K562 (cell line): ENCODE measurements around the gene FANCI. TPM values are rescaled to one million over a fixed set of nuclear protein-coding genes. Genes with fewer than 3 reads are reported as not detected.

Experiments used
- ATF7 ChIP-seq: fragments of 450-650 bp; IDR thresholded peaks from 2 replicates; pipeline ENCODE4 v1.7.1; 2014; ENCODE audit warnings: mild to moderate bottlenecking, moderate library complexity
- CHD7 ChIP-seq: fragments of 200-600 bp; sonication (generic); IDR thresholded peaks from one replicate; pipeline ENCODE4 v1.6.1; 2012; ENCODE audit warnings: mild to moderate bottlenecking, low read depth, low read length, inconsistent platforms
- ETV6 ChIP-seq, 3 experiments: fragments of 150-350 bp in 1 of 3; sonication (generic) in 1 of 3; formaldehyde crosslinking in 1 of 3; IDR thresholded peaks; 2 replicates each; pipeline versions ENCODE4 v1.6.1 to v1.8.0; 2014 to 2022; ENCODE audit warnings: borderline replicate concordance in 2 of 3, low read depth in 2 of 3, antibody characterized with exemption in 1 of 3, low read length in 1 of 3, mild to moderate bottlenecking in 1 of 3, missing genetic modification reagents in 1 of 3
- GATA2 ChIP-seq: sonication (generic); formaldehyde crosslinking; IDR thresholded peaks from 2 replicates; pipeline ENCODE4 v1.4.0; 2020; ENCODE audit warnings: mild to moderate bottlenecking, missing genetic modification reagents
- MBD1 ChIP-seq: fragments of 250-450 bp; sonication (Bioruptor Pico); IDR thresholded peaks from 2 replicates; pipeline ENCODE4 v1.8.0; 2022; ENCODE audit warnings: inconsistent platforms
- NELFE ChIP-seq: IDR thresholded peaks from 2 replicates; pipeline ENCODE4 v1.6.1; 2011; ENCODE audit warnings: mild to moderate bottlenecking; ENCODE audit not compliant: insufficient read depth, insufficient read length
- NR2C2 ChIP-seq, 2 experiments: fragments of 200-800 bp in 1 of 2; sonication (Bioruptor generic) in 1 of 2; sonication (generic) in 1 of 2; formaldehyde crosslinking in 1 of 2; IDR thresholded peaks; 2 replicates each; pipeline versions ENCODE4 v1.6.1 to v1.8.0; 2016 to 2022; ENCODE audit warnings: mild to moderate bottlenecking in 1 of 2, missing compliant biosample characterization in 1 of 2, missing genetic modification characterization in 1 of 2, missing genetic modification reagents in 1 of 2
- POLR2B ChIP-seq: fragments of 450-650 bp; IDR thresholded peaks from 2 replicates; pipeline ENCODE4 v1.6.1; 2018; ENCODE audit warnings: low read depth; ENCODE audit not compliant: partially characterized antibody
- SRSF7 ChIP-seq: fragments of 200-400 bp; formaldehyde crosslinking; optimal IDR thresholded peaks from 2 replicates; pipeline ENCODE3; 2017; ENCODE audit warnings: mild to moderate bottlenecking, low read depth, low read length
- TCF7L2 ChIP-seq: fragments of 150-350 bp; IDR thresholded peaks from 2 replicates; pipeline ENCODE4 v1.6.1; 2016; ENCODE audit warnings: low read depth, mild to moderate bottlenecking, low read length, moderate library complexity
- ZNF224 ChIP-seq: sonication (generic); formaldehyde crosslinking; IDR thresholded peaks from 2 replicates; pipeline ENCODE4 v1.8.0; 2022; ENCODE audit warnings: mild to moderate bottlenecking, missing genetic modification reagents
- ZNF41 ChIP-seq: fragments of 250-450 bp; sonication (Bioruptor Pico); conservative IDR thresholded peaks from 2 replicates; pipeline ENCODE4 v1.4.0; 2020; ENCODE audit warnings: mild to moderate bottlenecking
- polyA plus RNA-seq, 8 experiments: library from polyadenylated mRNA; depleted of rRNA in 4 of 8; stranded (reverse) in 5 of 8; unstranded in 3 of 8; fragments of >200 nt; fragmentation: Nextera tagmentation in 2 of 8; fragmentation: Illumina TruSeq in 1 of 8; extraction: Ambion mirVana in 2 of 8; extraction: Trizol in 1 of 8; gene quantifications; 2 replicates each; pipeline versions ENCODE4 v1.2.1 to v1.2.3, GENCODE V29; 2011 to 2014; ENCODE audit warnings: inconsistent platforms in 1 of 8, missing spikeins in 1 of 8
- total RNA-seq, 7 experiments: library from RNA; depleted of rRNA in 6 of 7; stranded (reverse); fragments of >200 nt in 6 of 7; fragmentation: Illumina TruSeq in 2 of 7; extraction: Trizol in 2 of 7; gene quantifications; 2 replicates each; pipeline versions ENCODE4 v1.2.1 to v1.2.3, GENCODE V29; 2011 to 2021; ENCODE audit warnings: low replicate concordance in 1 of 7

FANCI gene
- total and polyA plus RNA-seq, 9 of the 15 experiments (the other 6 are each of a cell fraction or from before 2014, with no cell fraction given) = 72.1 to 165 (median 131) TPM

- TF ChIP-seq CHD7 (no peak), POLR2B (no peak), MBD1 (CRISPR knock-in tag) (no peak), SRSF7 (no peak), NELFE (no peak), GATA2 (CRISPR knock-in tag) (no peak), ZNF224 (peak; percentile 76; the same call in 1 of the 2 replicates), ATF7 (no peak), ZNF41 (CRISPR knock-in tag) (no peak), NR2C2 (CRISPR knock-in tag; IDR thresholded peaks at IDR 0.05) (no peak), NR2C2 (tag; IDR thresholded peaks at IDR 0.05) (no peak), ETV6 (IDR thresholded peaks at IDR 0.05; ENCODE audit: borderline replicate concordance in 1 of 2, low read depth in 2 of 2, low read length in 1 of 2) (no peak), ETV6 (CRISPR knock-in tag; IDR thresholded peaks at IDR 0.05; ENCODE audit: borderline replicate concordance) (peak; percentile 61; the same call in 1 of the 2 replicates), TCF7L2 (no peak)
Observed at GRCh38 chr15:89361451-89362202, 117.8 kb downstream of the FANCI start (continued).
